Mesendoderm (in vitro differentiated cells): ENCODE data around the gene NOX4.
A peak's percentile ranks its signal among the peaks of the same experiment; 100 is the strongest.
"Not testable (repeated sequence)": the region's sequence is repeated elsewhere in the genome, so short reads cannot be mapped to it uniquely, and the experiment has no call there.

ENCODE experiments used
- DNase-seq: peaks from one replicate; pipeline ENCODE4 v3.0.0; 2013
- H2AK5ac ChIP-seq: 2 replicates; pipeline ENCODE4 v1.6.1; 2013; ENCODE audit warnings: low read length, inconsistent platforms
- H2BK120ac ChIP-seq: 2 replicates; pipeline ENCODE4 v1.6.1; 2013; ENCODE audit warnings: low read depth, mild to moderate bottlenecking, low read length, moderate library complexity, mixed read lengths
- H2BK15ac ChIP-seq: replicated peaks from 2 replicates; pipeline ENCODE4 v1.6.1; 2013; ENCODE audit warnings: low read depth, mild to moderate bottlenecking, moderate library complexity
- H2BK5ac ChIP-seq: 2 replicates; pipeline ENCODE4 v1.6.1; 2013; ENCODE audit warnings: low read length, inconsistent platforms
- H3K18ac ChIP-seq: 2 replicates; pipeline ENCODE4 v1.6.1; 2013; ENCODE audit warnings: mild to moderate bottlenecking, low read length, mixed read lengths
- H3K23ac ChIP-seq: one replicate; pipeline ENCODE4 v1.6.1; 2013; ENCODE audit warnings: low read length
- H3K27ac ChIP-seq: 2 replicates; pipeline ENCODE4 v1.5.1; 2013; ENCODE audit warnings: low read depth, mild to moderate bottlenecking, inconsistent platforms, low read length, moderate library complexity
- H3K27me3 ChIP-seq: 2 replicates; pipeline ENCODE4 v1.6.1; 2013; ENCODE audit warnings: low read length, control low read depth, mild to moderate bottlenecking, inconsistent platforms; ENCODE audit not compliant: insufficient read depth, poor library complexity
- H3K36me3 ChIP-seq: 2 replicates; pipeline ENCODE4 v1.6.1; 2013; ENCODE audit warnings: low read length, inconsistent platforms; ENCODE audit not compliant: control insufficient read depth, insufficient read depth
- H3K4ac ChIP-seq: one replicate; pipeline ENCODE4 v1.6.1; 2013; ENCODE audit warnings: low read depth, mild to moderate bottlenecking, low read length, moderate library complexity
- H3K4me1 ChIP-seq: 2 replicates; pipeline ENCODE4 v1.6.1; 2013; ENCODE audit warnings: low read depth, low read length, inconsistent platforms; ENCODE audit not compliant: control insufficient read depth
- H3K4me2 ChIP-seq: 2 replicates; pipeline ENCODE4 v1.6.1; 2013; ENCODE audit warnings: low read length
- H3K4me3 ChIP-seq: 2 replicates; pipeline ENCODE4 v1.5.1; 2013; ENCODE audit warnings: mild to moderate bottlenecking, low read length
- H3K56ac ChIP-seq: one replicate; pipeline ENCODE4 v1.6.1; 2013; ENCODE audit warnings: low read length
- H3K79me1 ChIP-seq: 2 replicates; pipeline ENCODE4 v1.6.1; 2013; ENCODE audit warnings: low read length, inconsistent platforms
- H3K79me2 ChIP-seq: 2 replicates; pipeline ENCODE4 v1.6.1; 2013; ENCODE audit warnings: mild to moderate bottlenecking, low read length; ENCODE audit not compliant: control insufficient read depth, insufficient read depth
- H3K9ac ChIP-seq: 2 replicates; pipeline ENCODE4 v1.6.1; 2013; ENCODE audit warnings: low read length, inconsistent platforms
- H4K5ac ChIP-seq: one replicate; pipeline ENCODE4 v1.6.1; 2013; ENCODE audit warnings: low read length
- H4K8ac ChIP-seq: one replicate; pipeline ENCODE4 v1.6.1; 2013; ENCODE audit warnings: low read depth, mild to moderate bottlenecking, control low read depth, low read length, moderate library complexity
- WGBS: extraction: QIAGEN DNeasy Blood & Tissue Kit; methylation state at CpG from one replicate; pipeline ENCODE4 v1.1.7; 2013; ENCODE audit warnings: low lambda C conversion rate, missing lambda C conversion rate; ENCODE audit not compliant: insufficient coverage; ENCODE audit errors: extremely low coverage; 5-methylcytosine and 5-hydroxymethylcytosine counted together

The NOX4 gene

GRCh38 chr11:89327885-89328284, 163.3 kb downstream of the NOX4 start:
- no peak overlapping the region for H3K4ac ChIP-seq
- no peak overlapping the region for H3K4me2 ChIP-seq
- H3K79me1 ChIP-seq: no peaks in the 10 kb centered on the region
- no peaks in the 10 kb centered on the region for H3K79me2 ChIP-seq
- H4K5ac ChIP-seq: no peak overlapping the region
- no peak overlapping the region for H2AK5ac ChIP-seq
- no peak overlapping the region for H4K8ac ChIP-seq
- no peak overlapping the region for H2BK15ac ChIP-seq
- WGBS: no CpG with 5 or more reads among the region's 5 CpGs
- no peak overlapping the region for H3K4me3 ChIP-seq
- no peak overlapping the region for H3K18ac ChIP-seq
- H3K9ac ChIP-seq: no peak overlapping the region
- H3K4me1 ChIP-seq: no peaks in the 10 kb centered on the region
- DNase-seq: peak; percentile 58
- no peak overlapping the region for H3K56ac ChIP-seq
- H3K23ac ChIP-seq: no peak overlapping the region
- H2BK5ac ChIP-seq: no peak overlapping the region
- no peak overlapping the region for H2BK120ac ChIP-seq
- no peaks in the 10 kb centered on the region for H3K36me3 ChIP-seq
- H3K27me3 ChIP-seq: no peaks in the 10 kb centered on the region
- no peak overlapping the region for H3K27ac ChIP-seq

DNA sequence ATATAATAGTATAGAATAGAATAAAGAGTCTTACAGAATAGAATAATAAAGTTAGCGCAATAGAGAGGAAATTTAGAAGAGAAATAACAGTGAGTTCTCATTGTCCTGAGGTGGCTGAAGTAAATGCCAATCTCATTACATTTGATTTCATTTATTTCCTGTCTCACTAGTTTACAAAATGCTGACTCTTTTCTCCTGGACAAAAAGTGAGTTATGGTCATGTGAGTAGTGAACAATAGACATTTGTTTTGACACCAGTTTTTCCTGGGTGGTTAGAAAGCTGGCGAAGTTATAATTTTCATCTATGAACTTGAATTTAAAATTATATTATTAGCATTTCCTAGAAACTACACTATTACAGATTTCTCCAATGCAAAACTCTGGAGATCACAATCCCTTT, 169.8 kb downstream of the NOX4 start:
- no peaks in the 10 kb centered on the region for H3K27me3 ChIP-seq
- no peak overlapping the region for H3K18ac ChIP-seq

GRCh38 chr11:89310607-89311006, 180.6 kb downstream of the NOX4 start:
- no CpG with 5 or more reads among the region's 3 CpGs for WGBS
- H3K79me2 ChIP-seq, H3K4ac ChIP-seq, H3K27me3 ChIP-seq, H3K27ac ChIP-seq, H2BK5ac ChIP-seq, H3K23ac ChIP-seq, H3K36me3 ChIP-seq, H4K8ac ChIP-seq, H3K18ac ChIP-seq, H2BK15ac ChIP-seq, H3K4me2 ChIP-seq, H3K4me3 ChIP-seq, H3K4me1 ChIP-seq, H4K5ac ChIP-seq, H3K56ac ChIP-seq, DNase-seq, H2BK120ac ChIP-seq, H3K9ac ChIP-seq, H2AK5ac ChIP-seq, H3K79me1 ChIP-seq: not testable (repeated sequence)

More for the DNA sequence above, 169.8 kb downstream of the NOX4 start:
- H3K9ac ChIP-seq: no peak overlapping the region
- H3K4me2 ChIP-seq: no peak overlapping the region
- H3K27ac ChIP-seq: no peak overlapping the region
- no peak overlapping the region for H3K56ac ChIP-seq
- H4K5ac ChIP-seq: no peak overlapping the region
- H3K4me3 ChIP-seq: no peak overlapping the region
- H2AK5ac ChIP-seq: no peak overlapping the region
- no peaks in the 10 kb centered on the region for H3K79me1 ChIP-seq
- no peak overlapping the region for H2BK120ac ChIP-seq
- no peak overlapping the region for H3K4ac ChIP-seq
- DNase-seq: no peak
- no peaks in the 10 kb centered on the region for H3K4me1 ChIP-seq
- no peaks in the 10 kb centered on the region for H3K36me3 ChIP-seq
- no peak overlapping the region for H4K8ac ChIP-seq
- H3K23ac ChIP-seq: no peak overlapping the region
- H3K79me2 ChIP-seq: no peaks in the 10 kb centered on the region
- H2BK15ac ChIP-seq: no peak overlapping the region
- H2BK5ac ChIP-seq: no peak overlapping the region
- WGBS: no CpG with 5 or more reads among the region's 2 CpGs

DNA sequence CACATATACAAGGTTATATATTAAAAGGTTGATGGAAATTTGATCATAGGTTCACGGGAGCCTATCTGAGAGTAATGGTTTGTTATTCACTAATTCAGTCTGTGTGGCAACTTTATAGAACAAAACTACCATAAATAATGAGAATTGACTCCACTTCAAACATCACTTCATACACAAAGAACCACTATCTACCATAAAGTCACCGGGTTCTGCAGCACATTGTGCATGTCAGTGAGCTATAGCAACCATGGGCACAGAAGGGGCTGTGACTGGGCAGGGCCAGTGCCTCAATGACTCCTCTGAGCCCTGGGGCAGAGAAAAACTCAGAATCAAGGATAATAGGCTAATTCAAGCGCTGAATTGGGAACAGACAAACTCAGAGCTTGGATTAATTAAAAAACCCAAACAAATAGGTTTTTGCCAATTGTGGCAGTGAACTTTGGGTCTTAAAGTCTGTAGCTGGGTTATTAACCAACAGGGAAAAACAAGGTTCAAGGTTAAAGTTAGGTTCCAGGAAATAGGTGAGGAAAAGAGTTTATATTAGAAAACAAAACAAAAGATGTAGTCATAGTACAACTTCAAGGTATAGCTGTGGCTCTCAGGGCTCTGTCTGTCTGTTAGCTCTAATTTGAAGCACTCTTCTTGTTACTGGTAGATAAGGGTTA, 181.7 kb downstream of the NOX4 start:
- H4K8ac ChIP-seq, H3K4me3 ChIP-seq, H3K56ac ChIP-seq, H2AK5ac ChIP-seq, H3K4me1 ChIP-seq, H2BK120ac ChIP-seq, H4K5ac ChIP-seq, DNase-seq, H3K27me3 ChIP-seq, H3K23ac ChIP-seq, H3K79me2 ChIP-seq, H3K79me1 ChIP-seq, H3K9ac ChIP-seq, H3K18ac ChIP-seq, H2BK15ac ChIP-seq, H3K36me3 ChIP-seq, H3K27ac ChIP-seq, H3K4ac ChIP-seq, H3K4me2 ChIP-seq, H2BK5ac ChIP-seq: not testable (repeated sequence)
- WGBS: no CpG with 5 or more reads among the region's 3 CpGs

- not testable (repeated sequence) for H4K5ac ChIP-seq, DNase-seq, H3K4me3 ChIP-seq, H4K8ac ChIP-seq, H3K36me3 ChIP-seq, H3K4me2 ChIP-seq, H2BK5ac ChIP-seq, H2AK5ac ChIP-seq, H3K9ac ChIP-seq, H2BK120ac ChIP-seq, H3K4ac ChIP-seq, H3K18ac ChIP-seq, H3K79me2 ChIP-seq, H2BK15ac ChIP-seq, H3K27ac ChIP-seq, H3K56ac ChIP-seq, H3K79me1 ChIP-seq, H3K27me3 ChIP-seq, H3K23ac ChIP-seq, H3K4me1 ChIP-seq
- WGBS: no CpG with 5 or more reads among the region's 1 CpG
Observed at GRCh38 chr11:89308272-89308671, 182.9 kb downstream of the NOX4 start.

DNA sequence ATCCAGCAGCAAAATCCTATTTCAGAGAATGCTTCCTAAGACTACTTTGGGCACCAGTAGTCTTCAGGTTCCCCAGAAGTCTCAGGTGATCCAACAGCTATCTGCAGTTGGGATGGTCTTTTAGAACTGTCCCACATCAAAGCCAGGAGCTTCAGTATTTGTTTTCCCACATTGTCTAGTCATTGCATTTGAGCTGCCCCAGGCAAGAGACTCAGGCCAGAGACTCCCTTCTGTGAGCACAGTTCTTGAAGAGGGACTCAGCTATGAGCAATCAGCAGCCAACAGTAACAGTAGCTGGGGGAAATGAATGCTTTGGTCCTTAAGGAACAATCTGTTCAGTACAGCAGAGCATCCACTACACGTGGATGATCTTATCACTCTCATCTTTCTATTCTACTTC, 188.1 kb downstream of the NOX4 start:
- DNase-seq, H3K79me1 ChIP-seq, H3K4me1 ChIP-seq, H3K79me2 ChIP-seq, H3K4ac ChIP-seq, H3K27me3 ChIP-seq, H3K18ac ChIP-seq, H3K56ac ChIP-seq, H3K4me3 ChIP-seq, H4K5ac ChIP-seq, H3K4me2 ChIP-seq, H4K8ac ChIP-seq, H3K9ac ChIP-seq, H3K23ac ChIP-seq, H2BK120ac ChIP-seq, H3K27ac ChIP-seq, H2BK5ac ChIP-seq, H3K36me3 ChIP-seq, H2AK5ac ChIP-seq, H2BK15ac ChIP-seq: not testable (repeated sequence)
- WGBS: no CpG with 5 or more reads among the region's 1 CpG
